GM23248 (cell line): ENCODE data around the gene BRD3.

ENCODE experiments used
- EZH2 ChIP-seq: fragments of 200-600 bp; sonication (generic); IDR thresholded peaks from 2 replicates; pipeline ENCODE4 v1.6.1; 2018; ENCODE audit warnings: antibody characterized with exemption, mild to moderate bottlenecking; ENCODE audit not compliant: insufficient read depth, poor library complexity, severe bottlenecking
- EZH2phosphoT487 ChIP-seq: fragments of 200-600 bp; sonication (generic); IDR thresholded peaks from 2 replicates; pipeline ENCODE4 v1.6.1; 2018; ENCODE audit warnings: antibody characterized with exemption, moderate library complexity, mild to moderate bottlenecking, low read depth; ENCODE audit not compliant: insufficient read depth

DNA sequence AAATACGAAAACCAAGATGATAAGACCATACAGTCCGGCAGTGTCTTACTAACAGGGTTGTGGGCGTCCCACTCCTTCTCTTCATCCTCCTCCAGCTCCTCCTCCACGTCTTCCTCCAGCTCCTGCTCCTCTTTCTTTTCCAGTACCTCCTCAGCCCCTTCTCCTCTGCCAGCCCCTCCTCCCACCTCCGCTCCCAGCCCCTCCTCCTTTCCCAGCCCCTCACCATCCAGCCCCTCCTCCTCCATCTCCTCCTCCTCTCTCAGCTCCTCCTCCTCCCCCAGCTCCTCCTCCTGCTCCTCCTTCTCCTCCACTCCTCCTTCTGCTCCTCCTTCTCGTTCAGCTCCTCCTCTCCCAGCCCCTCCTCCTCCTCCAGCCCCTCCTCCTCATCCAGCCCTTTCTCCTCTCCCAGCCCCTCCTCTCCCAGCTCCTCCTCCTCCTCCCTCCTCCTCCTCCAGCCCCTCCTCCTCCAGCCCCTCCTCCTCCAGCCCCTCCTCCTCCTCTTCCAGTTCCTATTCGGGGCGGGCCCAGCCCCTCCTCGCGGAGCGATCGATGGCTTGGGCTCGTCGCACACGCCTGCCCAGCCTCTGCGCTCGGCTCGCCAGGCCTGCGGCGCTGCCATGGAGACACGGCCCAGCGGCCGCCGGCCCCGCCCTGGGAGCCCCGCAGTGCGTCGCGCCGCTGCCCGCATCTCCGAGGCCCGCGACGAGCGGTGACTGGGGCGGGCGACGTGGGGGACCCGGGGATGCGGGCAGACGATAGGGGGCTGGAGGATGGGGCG lies 42.8 kb downstream of the BRD3 start, which contains the start of gene BRD3OS:
- TF ChIP-seq EZH2 (no peak), EZH2phosphoT487 (no peak)
